Stimulated activated naive B cell treated with anti-CD40 and anti-IgM and Interleukin-4, amounts not matched to agents 10 μg/mL and 1 μg/mL and 100 μg/mL, for 72 hours (primary cell): ENCODE results near the gene LCN1.
A peak's percentile ranks its signal among the peaks of the same experiment; 100 is the strongest.

Experiments used
- ATAC-seq, 2 donors: fragments of 150-1000 bp; cut with Tn5 transposase; replicated peaks; 2 replicates each; pipeline ENCODE4 v1.10.0; 2021; ENCODE audit warnings: moderate library complexity in 1 of 2
- DNase-seq: peaks from one replicate; pipeline ENCODE4 v3.0.0; 2021
- H3K27ac Mint-ChIP-seq: one replicate; pipeline ENCODE4 v1.8.0; 2022; ENCODE audit warnings: mild to moderate bottlenecking, mixed read lengths
- H3K27me3 Mint-ChIP-seq, 2 donors: one replicate each; pipeline ENCODE4 v1.8.0; 2022; ENCODE audit warnings: mixed read lengths in 2 of 2
- H3K36me3 Mint-ChIP-seq, 2 donors: one replicate each; pipeline ENCODE4 v1.8.0; 2022; ENCODE audit warnings: mixed read lengths in 2 of 2, mild to moderate bottlenecking in 1 of 2
- H3K4me1 Mint-ChIP-seq, 2 donors: one replicate each; pipeline ENCODE4 v1.8.0; 2022; ENCODE audit warnings: mixed read lengths in 2 of 2, mild to moderate bottlenecking in 1 of 2
- H3K4me3 Mint-ChIP-seq, 2 donors: one replicate each; pipeline ENCODE4 v1.8.0; 2022; ENCODE audit warnings: mild to moderate bottlenecking in 2 of 2, mixed read lengths in 2 of 2, moderate library complexity in 1 of 2
- H3K9me3 Mint-ChIP-seq, 2 donors: one replicate each; pipeline ENCODE4 v1.8.0; 2022; ENCODE audit warnings: mixed read lengths in 2 of 2, mild to moderate bottlenecking in 1 of 2

LCN1 gene

GRCh38 chr9:135494791-135495559, 26.3 kb upstream of the LCN1 start:
- H3K27me3 Mint-ChIP-seq, result peaks cover 13 to 18% of the 10 kb centered on the region in 2 donors
- no peak overlapping the region for H3K27ac Mint-ChIP-seq
- H3K4me1 Mint-ChIP-seq, result peaks cover 7 to 9% of the 10 kb centered on the region in 2 donors
- no peak for ATAC-seq
- H3K36me3 Mint-ChIP-seq, result no peaks in the 10 kb centered on the region
- DNase-seq, result no peak
- no peaks in the 10 kb centered on the region for H3K9me3 Mint-ChIP-seq
- no peak overlapping the region for H3K4me3 Mint-ChIP-seq

DNA sequence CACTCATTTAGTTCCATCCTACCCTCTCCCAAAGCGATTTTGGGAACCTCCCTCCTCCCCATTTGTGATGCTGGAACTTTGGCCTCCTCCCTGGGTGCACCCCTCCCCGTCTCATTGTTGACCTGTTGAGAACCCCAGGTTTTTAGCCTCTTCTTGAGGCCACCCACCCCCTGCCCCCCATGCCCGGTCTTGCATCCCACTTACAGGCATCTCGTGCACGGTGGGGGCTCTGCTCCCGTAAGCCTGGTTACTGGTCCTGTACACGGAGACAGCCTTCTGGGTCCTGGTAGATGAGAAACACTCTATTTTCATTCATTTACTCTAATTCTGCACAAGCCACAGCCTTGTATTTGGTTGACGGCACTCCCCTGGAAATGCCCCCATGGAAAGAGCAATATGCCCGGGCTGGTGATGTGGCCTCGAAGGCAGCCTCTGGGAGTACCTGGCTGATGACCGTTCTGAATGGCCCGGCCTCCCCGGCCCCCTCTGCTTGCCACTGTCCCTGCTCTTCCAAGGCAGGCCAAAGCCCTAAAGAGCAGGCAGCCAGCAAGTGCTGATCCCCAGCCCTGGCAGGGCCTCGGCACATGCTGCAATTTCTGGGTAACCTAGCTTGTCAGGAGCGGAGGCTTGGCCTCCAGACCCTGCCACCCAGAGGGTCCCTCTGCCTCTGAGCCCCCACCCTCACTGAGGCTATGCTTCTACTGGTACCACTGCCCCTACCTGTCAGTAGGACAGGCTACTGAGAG, 22.7 kb upstream of the LCN1 start:
- Mint-ChIP-seq H3K36me3 (peaks cover 14 to 24% of the 10 kb centered on the region in 2 donors), H3K4me3 (no peak overlapping the region), H3K27ac (peak overlapping the region; percentile 20), H3K9me3 (no peaks in the 10 kb centered on the region), H3K27me3 (peaks cover 13 to 18% of the 10 kb centered on the region in 2 donors), H3K4me1 (peaks cover 16 to 31% of the 10 kb centered on the region in 2 donors)
- DNase-seq (no peak), ATAC-seq (no peak)

DNA sequence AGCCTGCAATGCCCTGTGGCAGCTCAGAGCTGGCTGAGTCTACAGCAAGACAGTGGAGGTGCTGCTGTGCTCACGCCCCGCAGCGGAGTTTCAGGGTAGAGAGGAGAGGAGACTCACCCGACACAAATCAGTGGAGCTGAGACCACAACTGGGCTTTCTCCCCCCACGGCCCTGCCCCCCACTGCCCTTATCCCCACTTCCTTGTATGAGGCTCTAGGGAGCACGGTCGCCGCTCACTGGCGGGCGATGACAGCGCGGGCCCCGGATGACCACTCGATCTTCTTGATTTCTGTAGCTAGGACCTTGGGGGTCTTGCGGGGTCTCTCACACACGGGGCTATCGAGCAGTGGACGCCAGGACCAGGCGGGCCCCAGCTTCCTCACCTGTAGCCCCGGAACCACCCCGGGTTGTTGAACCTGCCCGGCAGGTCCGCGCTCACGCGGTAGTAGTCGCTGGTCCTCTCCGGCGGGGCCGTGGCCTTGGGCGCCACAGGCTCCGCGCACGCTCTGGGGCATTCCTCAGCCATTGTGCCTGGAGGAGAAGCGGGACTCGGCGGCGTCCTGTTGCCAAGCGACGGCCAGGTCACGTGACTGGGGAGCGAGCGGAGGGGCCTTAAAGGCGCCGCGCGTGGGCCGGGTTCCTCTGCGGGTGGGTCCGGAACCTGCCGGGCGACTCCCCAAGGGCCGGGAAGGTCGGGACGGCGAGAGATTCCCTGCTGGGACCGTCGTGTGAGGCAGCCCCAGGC, 21.7 kb upstream of the LCN1 start:
- DNase-seq, result peak; percentile 84
- Mint-ChIP-seq H3K27me3 (peaks cover 13 to 18% of the 10 kb centered on the region in 2 donors), H3K27ac (peak overlapping the region; percentile 75), H3K36me3 (peaks cover 22 to 34% of the 10 kb centered on the region in 2 donors), H3K4me3 (peak overlapping the region; percentile 89 to 96), H3K9me3 (no peaks in the 10 kb centered on the region), H3K4me1 (peaks cover 19 to 35% of the 10 kb centered on the region in 2 donors)
- ATAC-seq, result peak; percentile 63 to 68

GRCh38 chr9:135500071-135500524, 21.1 kb upstream of the LCN1 start:
- Mint-ChIP-seq H3K4me3 (peak overlapping the region; percentile 89 to 96), H3K27ac (no peak overlapping the region), H3K27me3 (peaks cover 9 to 12% of the 10 kb centered on the region in 2 donors), H3K9me3 (no peaks in the 10 kb centered on the region), H3K36me3 (peaks cover 28 to 40% of the 10 kb centered on the region in 2 donors), H3K4me1 (peaks cover 21 to 41% of the 10 kb centered on the region in 2 donors)
- DNase-seq, result no peak
- ATAC-seq, result peak; percentile 6 to 24

GRCh38 chr9:135500525-135501260, 20.5 kb upstream of the LCN1 start, which contains the start of gene MRPS2:
Gene MRPS2, plus strand, starts transcription at chr9:135500682. Its CDS starts 29 bp downstream, at chr9:135500711.
- Mint-ChIP-seq H3K4me1 (peaks cover 21 to 43% of the 10 kb centered on the region in 2 donors), H3K36me3 (peaks cover 32 to 43% of the 10 kb centered on the region in 2 donors), H3K27me3 (peaks cover 7 to 9% of the 10 kb centered on the region in 2 donors), H3K4me3 (peak within 1 kb of the TSS; percentile 89 to 96), H3K9me3 (no peaks in the 10 kb centered on the region), H3K27ac (peak within 1 kb of the TSS; percentile 98)
- ATAC-seq, result peak; percentile 89 to 92
- DNase-seq, result peak; percentile 88

GRCh38 chr9:135501261-135502167, 19.7 kb upstream of the LCN1 start:
- Mint-ChIP-seq H3K4me1 (peaks cover 21 to 43% of the 10 kb centered on the region in 2 donors), H3K4me3 (peak overlapping the region; percentile 89 to 96), H3K9me3 (no peaks in the 10 kb centered on the region), H3K27me3 (peaks cover 7 to 9% of the 10 kb centered on the region in 2 donors), H3K27ac (peak overlapping the region; percentile 98), H3K36me3 (peaks cover 36 to 43% of the 10 kb centered on the region in 2 donors)
- ATAC-seq (no peak), DNase-seq (no peak)

DNA sequence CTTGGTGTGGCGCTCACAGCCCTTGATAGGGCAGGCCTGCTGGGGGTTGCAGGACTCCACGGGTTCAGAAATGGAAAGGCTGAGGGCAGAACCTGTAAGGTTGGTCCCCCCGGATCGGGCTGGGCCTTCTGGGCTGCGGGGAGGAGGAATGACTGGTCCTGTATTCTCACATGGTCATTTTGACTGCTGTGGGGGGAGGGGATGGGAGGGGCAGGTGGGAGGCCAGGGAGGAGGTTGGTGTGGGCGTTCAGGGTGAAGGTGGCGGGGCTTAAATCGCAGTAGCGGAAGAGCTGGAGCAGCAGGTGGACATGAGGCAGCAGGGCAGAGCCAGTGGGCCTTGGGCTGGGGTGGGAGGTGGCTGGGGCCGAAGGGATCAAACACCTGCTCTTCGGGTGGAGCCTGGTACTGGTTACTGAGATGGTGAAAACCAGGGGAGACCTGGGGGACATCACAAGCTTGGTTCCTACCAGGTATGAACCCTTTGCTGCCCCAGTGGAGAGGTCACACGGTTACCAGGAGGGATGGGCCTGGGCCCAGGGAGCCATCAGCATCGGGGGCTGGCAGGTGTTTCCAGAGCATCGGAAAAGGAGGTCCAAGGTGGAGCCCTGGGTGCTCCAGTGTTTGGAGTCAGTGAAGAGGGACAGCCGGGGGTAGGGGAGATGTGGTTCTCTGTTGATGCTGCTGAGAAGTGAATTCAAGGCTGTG, 18.9 kb upstream of the LCN1 start:
- H3K27me3 Mint-ChIP-seq, result peaks cover 7 to 9% of the 10 kb centered on the region in 2 donors
- H3K36me3 Mint-ChIP-seq, result peaks cover 36 to 46% of the 10 kb centered on the region in 2 donors
- no peak for DNase-seq
- no peak overlapping the region for H3K27ac Mint-ChIP-seq
- H3K9me3 Mint-ChIP-seq, result peaks cover 0 to 3% of the 10 kb centered on the region in 2 donors
- peak overlapping the region; percentile 89 to 96 for H3K4me3 Mint-ChIP-seq
- no peak for ATAC-seq
- H3K4me1 Mint-ChIP-seq, result peaks cover 21 to 43% of the 10 kb centered on the region in 2 donors

GRCh38 chr9:135502873-135503321, 18.3 kb upstream of the LCN1 start:
- DNase-seq (no peak), ATAC-seq (no peak)
- Mint-ChIP-seq H3K9me3 (peaks cover 1 to 4% of the 10 kb centered on the region in 2 donors), H3K27me3 (peaks cover 6 to 7% of the 10 kb centered on the region in 2 donors), H3K4me1 (peaks cover 21 to 43% of the 10 kb centered on the region in 2 donors), H3K36me3 (peaks cover 39 to 48% of the 10 kb centered on the region in 2 donors), H3K4me3 (peak overlapping the region in 1 of 2 donors; percentile 2), H3K27ac (peak overlapping the region; percentile 76)

GRCh38 chr9:135503371-135504261, 17.6 kb upstream of the LCN1 start:
- ATAC-seq (no peak), DNase-seq (no peak)
- Mint-ChIP-seq H3K27me3 (peaks cover 0 to 7% of the 10 kb centered on the region in 2 donors), H3K27ac (no peak overlapping the region), H3K4me3 (no peak overlapping the region), H3K9me3 (peaks cover 7 to 11% of the 10 kb centered on the region in 2 donors), H3K36me3 (peaks cover 43 to 51% of the 10 kb centered on the region in 2 donors), H3K4me1 (peaks cover 21 to 43% of the 10 kb centered on the region in 2 donors)

DNA sequence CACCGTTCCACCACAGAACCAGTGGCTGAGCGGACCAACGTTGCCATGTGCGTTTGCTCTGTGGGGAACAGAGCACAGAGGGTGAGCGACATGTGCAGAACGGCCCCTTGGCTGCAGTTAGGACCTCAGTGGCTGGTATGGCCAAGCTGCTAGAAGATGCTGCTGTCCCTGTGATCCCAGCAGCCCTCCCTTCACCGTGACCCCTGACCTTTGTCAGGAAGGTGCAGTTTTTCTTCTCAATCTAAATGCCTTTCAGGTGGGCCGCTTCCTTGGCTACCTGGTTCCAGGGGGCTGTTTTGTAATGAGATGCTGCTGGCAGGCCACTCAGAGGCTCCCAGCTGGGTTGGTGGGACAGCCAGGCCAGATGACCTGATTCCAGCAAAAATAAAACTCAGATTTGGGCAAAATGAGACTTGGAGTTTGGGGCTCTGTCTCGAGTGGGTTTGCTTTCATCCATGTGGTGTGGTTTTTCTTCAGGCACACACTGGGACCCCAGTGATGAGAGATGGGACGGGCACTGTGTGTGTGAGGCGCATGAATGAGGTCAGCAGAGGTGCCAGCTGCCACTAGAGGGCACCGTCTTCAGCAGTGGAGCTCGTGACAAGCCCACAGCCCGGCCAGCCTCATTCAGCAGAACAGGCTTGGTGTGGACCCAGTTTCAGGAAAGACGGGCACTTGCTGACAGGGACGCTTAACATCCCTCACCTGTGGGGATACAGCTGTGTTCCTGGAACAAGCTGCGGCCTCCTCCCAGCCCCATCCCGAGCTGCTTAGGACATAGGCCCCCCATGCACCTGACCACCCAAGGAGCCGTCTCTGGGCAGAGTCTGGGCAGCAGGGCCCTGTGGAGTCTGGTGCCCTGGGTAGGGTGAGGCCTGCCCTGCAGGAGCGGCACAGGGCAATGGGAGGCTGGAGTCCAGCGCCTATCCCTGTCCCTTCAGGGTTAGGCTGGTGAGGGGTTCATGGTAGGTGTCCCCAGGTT, 16.7 kb upstream of the LCN1 start:
- Mint-ChIP-seq H3K27me3 (peaks cover 0 to 7% of the 10 kb centered on the region in 2 donors), H3K4me3 (no peak overlapping the region), H3K36me3 (peaks cover 43 to 59% of the 10 kb centered on the region in 2 donors), H3K4me1 (peaks cover 16 to 36% of the 10 kb centered on the region in 2 donors), H3K9me3 (peaks cover 13 to 21% of the 10 kb centered on the region in 2 donors), H3K27ac (peak overlapping the region; percentile 3)
- ATAC-seq (peak; percentile 26 to 34), DNase-seq (peak; percentile 29)
